Camera-type eye (tissue), 1 donor: ENCODE data around the gene CRISP2. TPM values are rescaled to one million over a fixed set of nuclear protein-coding genes. Genes with fewer than 3 reads are reported as not detected.

Experiments used
- total RNA-seq: library from RNA; depleted of rRNA; stranded (reverse); fragments of >200 nt; gene quantifications from one replicate; pipeline ENCODE4 v1.2.3, GENCODE V29; 2014

The CRISP2 gene
- total RNA-seq = 0.55 TPM

GRCh38 chr6:49713346-49713745 lies at the start of gene CRISP2:
CRISP2 (minus strand) TSS chr6:49713543; CDS start chr6:49709196, 4,347 bp downstream.

GRCh38 chr6:49744259-49744658 lies 30.9 kb upstream of the CRISP2 start, which contains the start of gene CRISP3:
CRISP3 (minus strand) TSS chr6:49744388; CDS start chr6:49744367, 21 bp downstream.

Other genes with a start within 250 kb of the CRISP2 start
- gene GLYATL3, start 213.6 kb downstream of the CRISP2 start, total RNA-seq = not detected
- 0.77 TPM for gene C6orf141, start 162.9 kb downstream of the CRISP2 start, total RNA-seq
- 3.5 TPM for gene RHAG, start 76.7 kb downstream of the CRISP2 start, total RNA-seq
- gene CRISP3, start 30.8 kb upstream of the CRISP2 start, total RNA-seq = 0.22 TPM
- gene PGK2, start 73.7 kb upstream of the CRISP2 start, total RNA-seq = not detected
- not detected for gene CRISP1, start 153.0 kb upstream of the CRISP2 start, total RNA-seq